ENCODE results near the gene APC2.

APC2 gene

GRCh38 chr19:1481893-1482360 lies 32.0 kb downstream of the APC2 start:
- DNase-seq (ENCODE audit: low read depth), result no peak

- DNase-seq (ENCODE audit: low read depth), result no peak
Observed at GRCh38 chr19:1482361-1483130, 32.6 kb downstream of the APC2 start.

GRCh38 chr19:1483131-1483978 lies 33.4 kb downstream of the APC2 start:
- no peak for DNase-seq (ENCODE audit: low read depth)

- no peak for DNase-seq (ENCODE audit: low read depth)
Observed at GRCh38 chr19:1483979-1484428, 34.1 kb downstream of the APC2 start.

GRCh38 chr19:1486720-1487575 lies 37.0 kb downstream of the APC2 start:
- DNase-seq (ENCODE audit: low read depth), result no peak

- no peak for DNase-seq (ENCODE audit: low read depth)
Observed at GRCh38 chr19:1487576-1488281, 37.8 kb downstream of the APC2 start.

- no peak for DNase-seq (ENCODE audit: low read depth)
Observed at GRCh38 chr19:1488282-1488601, 38.3 kb downstream of the APC2 start.

- no peak for DNase-seq (ENCODE audit: low read depth)
Observed at GRCh38 chr19:1489463-1490310, 39.8 kb downstream of the APC2 start.

GRCh38 chr19:1490311-1491113 lies 40.6 kb downstream of the APC2 start, which contains the start of gene PCSK4:
Gene PCSK4, minus strand, starts transcription at chr19:1490350. Its CDS starts 4 bp downstream, at chr19:1490346.
- peak; percentile 97 for DNase-seq (ENCODE audit: low read depth)

- DNase-seq (ENCODE audit: low read depth), result no peak
Observed at GRCh38 chr19:1491114-1491848, 41.4 kb downstream of the APC2 start, which contains the start of gene REEP6. Gene REEP6, plus strand, starts transcription at chr19:1491181. Its CDS starts 89 bp downstream, at chr19:1491270.

GRCh38 chr19:1491849-1492170 lies 41.9 kb downstream of the APC2 start:
- no peak for DNase-seq (ENCODE audit: low read depth)

GRCh38 chr19:1492474-1493006 lies 42.6 kb downstream of the APC2 start:
- no peak for DNase-seq (ENCODE audit: low read depth)

GRCh38 chr19:1494115-1494815 lies 44.3 kb downstream of the APC2 start:
- DNase-seq (ENCODE audit: low read depth), result no peak

GRCh38 chr19:1495051-1495798 lies 45.3 kb downstream of the APC2 start:
- no peak for DNase-seq (ENCODE audit: low read depth)

- no peak for DNase-seq (ENCODE audit: low read depth)
Observed at GRCh38 chr19:1495799-1496713, 46.1 kb downstream of the APC2 start.

Data from stimulated activated CD8-positive, alpha-beta memory T cell treated with anti-CD3 and anti-CD28 coated beads, Interleukin-15, amount 100 ng/mL, for 1 hour (primary cell).